GM18511 (cell line): Measurements from ENCODE around the gene SMARCC1.

ENCODE experiments used
- ATAC-seq: cut with Tn5 transposase; IDR thresholded peaks from one replicate; pipeline ENCODE4 v1.9.1; 2021; ENCODE audit warnings: mild to moderate bottlenecking, moderate library complexity; ENCODE audit not compliant: unreplicated experiment

Gene SMARCC1

GRCh38 chr3:47636225-47636624 is 145.5 kb downstream of the SMARCC1 start:
- no peak for ATAC-seq

GRCh38 chr3:47635536-47635935 is 146.2 kb downstream of the SMARCC1 start:
- no peak for ATAC-seq

GRCh38 chr3:47634996-47635395 is 146.7 kb downstream of the SMARCC1 start:
- no peak for ATAC-seq

- no peak for ATAC-seq
Measured at GRCh38 chr3:47630810-47631209, 150.9 kb downstream of the SMARCC1 start.

- ATAC-seq, result no peak
Measured at GRCh38 chr3:47629770-47630169, 151.9 kb downstream of the SMARCC1 start.

- ATAC-seq, result no peak
Measured at GRCh38 chr3:47628426-47628825, 153.3 kb downstream of the SMARCC1 start.

GRCh38 chr3:47622671-47623461 is 158.8 kb downstream of the SMARCC1 start:
- ATAC-seq, result no peak

- ATAC-seq, result no peak
Measured at GRCh38 chr3:47617086-47618010, 164.3 kb downstream of the SMARCC1 start.

GRCh38 chr3:47614788-47615187 is 166.9 kb downstream of the SMARCC1 start:
- no peak for ATAC-seq

GRCh38 chr3:47613722-47614121 is 168.0 kb downstream of the SMARCC1 start:
- no peak for ATAC-seq

GRCh38 chr3:47612879-47613278 is 168.8 kb downstream of the SMARCC1 start:
- no peak for ATAC-seq

GRCh38 chr3:47612178-47612577 is 169.5 kb downstream of the SMARCC1 start:
- no peak for ATAC-seq

GRCh38 chr3:47611576-47611975 is 170.1 kb downstream of the SMARCC1 start:
- no peak for ATAC-seq

- no peak for ATAC-seq
Measured at GRCh38 chr3:47610583-47610982, 171.1 kb downstream of the SMARCC1 start.

- no peak for ATAC-seq
Measured at GRCh38 chr3:47607335-47607734, 174.4 kb downstream of the SMARCC1 start.

- no peak for ATAC-seq
Measured at GRCh38 chr3:47606165-47606564, 175.5 kb downstream of the SMARCC1 start.

- no peak for ATAC-seq
Measured at GRCh38 chr3:47605652-47606051, 176.0 kb downstream of the SMARCC1 start.

- ATAC-seq, result no peak
Measured at GRCh38 chr3:47604145-47604544, 177.5 kb downstream of the SMARCC1 start.

- no peak for ATAC-seq
Measured at GRCh38 chr3:47603332-47603731, 178.4 kb downstream of the SMARCC1 start.

GRCh38 chr3:47601281-47601680 is 180.4 kb downstream of the SMARCC1 start:
- ATAC-seq, result no peak

- ATAC-seq, result no peak
Measured at GRCh38 chr3:47594792-47595191, 186.9 kb downstream of the SMARCC1 start.
